WTC11 (cell line): ENCODE data around the gene PITPNM1. TPM values are rescaled to one million over a fixed set of nuclear protein-coding genes. Genes with fewer than 3 reads are reported as not detected.

Experiments used
- ATAC-seq: fragments of 200-7000 bp; cut with Tn5 transposase; 2 replicates; pipeline ENCODE4 v1.10.0; 2021; ENCODE audit warnings: mild to moderate bottlenecking, moderate library complexity
- CTCF ChIA-PET: fragments of 300-600 bp; sonication (Branson Sonifier 250); formaldehyde crosslinking; loops from one replicate; lab custom pipeline; 2021; ENCODE audit warnings: antibody characterized with exemption; lab: Charles Lee
- POLR2A ChIA-PET: fragments of 350-600 bp; sonication (Branson Sonifier 250); formaldehyde crosslinking; loops from one replicate; lab custom pipeline; 2021; ENCODE audit warnings: antibody characterized with exemption; lab: Charles Lee
- DNase-seq: peaks from one replicate; pipeline ENCODE4 v3.0.0; 2021; ENCODE audit warnings: low spot score
- H3K27ac Mint-ChIP-seq: 2 replicates; pipeline ENCODE4 v1.8.0; 2021; ENCODE audit warnings: mixed read lengths
- H3K27me3 Mint-ChIP-seq: 2 replicates; pipeline ENCODE4 v1.8.0; 2021; ENCODE audit warnings: low read depth, mild to moderate bottlenecking, moderate library complexity, mixed read lengths
- H3K36me3 Mint-ChIP-seq: 2 replicates; pipeline ENCODE4 v1.8.0; 2021; ENCODE audit warnings: mixed read lengths
- H3K4me1 Mint-ChIP-seq: 2 replicates; pipeline ENCODE4 v1.8.0; 2022; ENCODE audit warnings: mixed read lengths
- H3K4me3 Mint-ChIP-seq: 2 replicates; pipeline ENCODE4 v1.8.0; 2021; ENCODE audit warnings: mild to moderate bottlenecking, moderate library complexity, mixed read lengths
- H3K9me3 Mint-ChIP-seq: 2 replicates; pipeline ENCODE4 v1.8.0; 2021; ENCODE audit warnings: mixed read lengths
- CBFB ChIP-seq: sonication (generic); formaldehyde crosslinking; IDR thresholded peaks from 2 replicates; pipeline ENCODE4 v1.8.1; 2022; ENCODE audit warnings: mild to moderate bottlenecking, low read depth, missing genetic modification reagents
- E2F1 ChIP-seq: sonication (generic); formaldehyde crosslinking; IDR thresholded peaks from 2 replicates; pipeline ENCODE4 v1.8.0; 2022; ENCODE audit warnings: mild to moderate bottlenecking, missing genetic modification reagents
- E2F5 ChIP-seq: sonication (generic); formaldehyde crosslinking; IDR thresholded peaks from 2 replicates; pipeline ENCODE4 v1.8.1; 2022; ENCODE audit warnings: mild to moderate bottlenecking, moderate library complexity, missing genetic modification reagents
- EMX1 ChIP-seq: fragments of 250-450 bp; sonication (Bioruptor Pico); IDR thresholded peaks from 2 replicates; pipeline ENCODE4 v1.8.0; 2021; ENCODE audit warnings: mild to moderate bottlenecking
- GRHL2 ChIP-seq: fragments of 250-450 bp; sonication (Bioruptor Pico); IDR thresholded peaks from 2 replicates; pipeline ENCODE4 v1.8.0; 2022; ENCODE audit warnings: mild to moderate bottlenecking, moderate library complexity; ENCODE audit not compliant: insufficient replicate concordance, severe bottlenecking
- IRF2 ChIP-seq: sonication (generic); formaldehyde crosslinking; IDR thresholded peaks from 2 replicates; pipeline ENCODE4 v1.8.0; 2022; ENCODE audit warnings: low read depth, missing genetic modification reagents, borderline replicate concordance
- JAZF1 ChIP-seq: fragments of 250-450 bp; sonication (Bioruptor Pico); IDR thresholded peaks from 2 replicates; pipeline ENCODE4 v1.9.0; 2021; ENCODE audit warnings: moderate library complexity, mild to moderate bottlenecking, inconsistent platforms
- JUN ChIP-seq: sonication (generic); formaldehyde crosslinking; IDR thresholded peaks from 2 replicates; pipeline ENCODE4 v1.8.0; 2023; ENCODE audit warnings: mild to moderate bottlenecking, missing genetic modification reagents
- MYBL2 ChIP-seq: sonication (generic); formaldehyde crosslinking; IDR thresholded peaks from 2 replicates; pipeline ENCODE4 v1.8.1; 2023; ENCODE audit warnings: mild to moderate bottlenecking, moderate library complexity, missing genetic modification reagents
- NFYB ChIP-seq: sonication (generic); formaldehyde crosslinking; conservative IDR thresholded peaks from 2 replicates; pipeline ENCODE4 v1.8.0; 2022; ENCODE audit warnings: low read depth, missing genetic modification reagents
- NR3C1 ChIP-seq: sonication (generic); formaldehyde crosslinking; conservative IDR thresholded peaks from 2 replicates; pipeline ENCODE4 v1.8.1; 2023; ENCODE audit warnings: low read depth, mild to moderate bottlenecking, missing genetic modification reagents
- OVOL2 ChIP-seq: fragments of 250-450 bp; sonication (Bioruptor Pico); IDR thresholded peaks from 2 replicates; pipeline ENCODE4 v1.9.0; 2021; ENCODE audit warnings: mild to moderate bottlenecking, borderline replicate concordance
- PREB ChIP-seq: sonication (generic); formaldehyde crosslinking; IDR thresholded peaks from 2 replicates; pipeline ENCODE4 v1.8.1; 2022; ENCODE audit warnings: mild to moderate bottlenecking, missing genetic modification reagents, moderate library complexity, borderline replicate concordance
- PRRX2 ChIP-seq: fragments of 250-450 bp; sonication (Bioruptor Pico); IDR thresholded peaks from 2 replicates; pipeline ENCODE4 v1.8.0; 2021; ENCODE audit warnings: mild to moderate bottlenecking
- RELA ChIP-seq: sonication (generic); formaldehyde crosslinking; IDR thresholded peaks from 2 replicates; pipeline ENCODE4 v1.8.1; 2022; ENCODE audit warnings: missing genetic modification reagents, mild to moderate bottlenecking, borderline replicate concordance
- TEAD1 ChIP-seq: sonication (generic); formaldehyde crosslinking; IDR thresholded peaks from 2 replicates; pipeline ENCODE4 v1.8.0; 2022; ENCODE audit warnings: mild to moderate bottlenecking, missing genetic modification reagents
- USF1 ChIP-seq: sonication (generic); formaldehyde crosslinking; IDR thresholded peaks from 2 replicates; pipeline ENCODE4 v1.8.0; 2022; ENCODE audit warnings: mild to moderate bottlenecking, missing genetic modification reagents
- ZNF121 ChIP-seq: sonication (generic); formaldehyde crosslinking; IDR thresholded peaks from 2 replicates; pipeline ENCODE4 v1.8.0; 2023; ENCODE audit warnings: missing genetic modification reagents
- ZNF219 ChIP-seq: sonication (generic); formaldehyde crosslinking; IDR thresholded peaks from 2 replicates; pipeline ENCODE4 v1.8.0; 2023; ENCODE audit warnings: missing genetic modification reagents, mild to moderate bottlenecking, borderline replicate concordance
- ZNF317 ChIP-seq: sonication (generic); formaldehyde crosslinking; IDR thresholded peaks from 2 replicates; pipeline ENCODE4 v1.8.1; 2023; ENCODE audit warnings: low read depth, mild to moderate bottlenecking, moderate library complexity, missing genetic modification reagents, borderline replicate concordance
- ZNF416 ChIP-seq: fragments of 250-450 bp; sonication (Bioruptor Pico); IDR thresholded peaks from 2 replicates; pipeline ENCODE4 v1.9.0; 2021; ENCODE audit warnings: mild to moderate bottlenecking, inconsistent platforms
- ZNF425 ChIP-seq: fragments of 250-450 bp; sonication (Bioruptor Pico); conservative IDR thresholded peaks from 2 replicates; pipeline ENCODE4 v1.9.0; 2021; ENCODE audit warnings: mild to moderate bottlenecking
- total RNA-seq: library from RNA; stranded (reverse); gene quantifications from 3 replicates; pipeline ENCODE4 v1.2.3, GENCODE V29; 2021
- TF ChIP-seq, protein P1 (sequence below): sonication (generic); formaldehyde crosslinking; IDR thresholded peaks from 2 replicates; pipeline ENCODE4 v1.8.1; 2023; ENCODE audit warnings: mild to moderate bottlenecking, missing genetic modification reagents, moderate library complexity

Gene PITPNM1
- total RNA-seq, 1 experiment from 2014 or later = 55.4 TPM

- no peak for TF ChIP-seq ZNF219 (CRISPR knock-in tag)
- TF ChIP-seq OVOL2 (CRISPR knock-in tag) = no peak
- TF ChIP-seq E2F1 (CRISPR knock-in tag) = no peak
- no peak for TF ChIP-seq GRHL2 (CRISPR knock-in tag)
- no peak for TF ChIP-seq MYBL2 (CRISPR knock-in tag)
- TF ChIP-seq ZNF425 (CRISPR knock-in tag) = no peak
- TF ChIP-seq ZNF317 = no peak
- no peak for TF ChIP-seq TEAD1 (CRISPR knock-in tag)
- TF ChIP-seq ZNF416 (CRISPR knock-in tag) = no peak
- TF ChIP-seq, protein P1, sequence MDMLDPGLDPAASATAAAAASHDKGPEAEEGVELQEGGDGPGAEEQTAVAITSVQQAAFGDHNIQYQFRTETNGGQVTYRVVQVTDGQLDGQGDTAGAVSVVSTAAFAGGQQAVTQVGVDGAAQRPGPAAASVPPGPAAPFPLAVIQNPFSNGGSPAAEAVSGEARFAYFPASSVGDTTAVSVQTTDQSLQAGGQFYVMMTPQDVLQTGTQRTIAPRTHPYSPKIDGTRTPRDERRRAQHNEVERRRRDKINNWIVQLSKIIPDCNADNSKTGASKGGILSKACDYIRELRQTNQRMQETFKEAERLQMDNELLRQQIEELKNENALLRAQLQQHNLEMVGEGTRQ (CRISPR knock-in tag) = no peak
- no peak for TF ChIP-seq IRF2
- TF ChIP-seq ZNF121 (CRISPR knock-in tag) = no peak
- TF ChIP-seq JUN (CRISPR knock-in tag) = no peak
- no peak for TF ChIP-seq JAZF1 (CRISPR knock-in tag)
- no peak for TF ChIP-seq E2F5
- TF ChIP-seq PRRX2 (CRISPR knock-in tag) = no peak
- TF ChIP-seq NR3C1 (CRISPR knock-in tag) = no peak
- no peak for TF ChIP-seq CBFB
- no peak overlapping the region for H3K27ac Mint-ChIP-seq
- no peaks in the 10 kb centered on the region for H3K27me3 Mint-ChIP-seq
- peaks cover 10% of the 10 kb centered on the region; the same call in 1 of the 2 replicates for H3K36me3 Mint-ChIP-seq
- H3K4me3 Mint-ChIP-seq = no peak overlapping the region
- H3K4me1 Mint-ChIP-seq = no peaks in the 10 kb centered on the region
- no peak for DNase-seq
- H3K9me3 Mint-ChIP-seq = no peaks in the 10 kb centered on the region
- POLR2A ChIA-PET = interaction anchor here (0.7 kb wide), 1 partner anchor 42 kb away, joined by 3 read pairs; no protein-coding TSS in a partner anchor
- CTCF ChIA-PET = interaction anchor here (1.2 to 1.3 kb wide), 3 partner anchors 9 to 138 kb away, joined by 4 to 6 read pairs (median 4); partner anchors contain the start of genes AIP, NUDT8 and PPP1CA
- no peak for ATAC-seq
Measured at GRCh38 chr11:67492069-67492727, 13.0 kb downstream of the PITPNM1 start.

DNA sequence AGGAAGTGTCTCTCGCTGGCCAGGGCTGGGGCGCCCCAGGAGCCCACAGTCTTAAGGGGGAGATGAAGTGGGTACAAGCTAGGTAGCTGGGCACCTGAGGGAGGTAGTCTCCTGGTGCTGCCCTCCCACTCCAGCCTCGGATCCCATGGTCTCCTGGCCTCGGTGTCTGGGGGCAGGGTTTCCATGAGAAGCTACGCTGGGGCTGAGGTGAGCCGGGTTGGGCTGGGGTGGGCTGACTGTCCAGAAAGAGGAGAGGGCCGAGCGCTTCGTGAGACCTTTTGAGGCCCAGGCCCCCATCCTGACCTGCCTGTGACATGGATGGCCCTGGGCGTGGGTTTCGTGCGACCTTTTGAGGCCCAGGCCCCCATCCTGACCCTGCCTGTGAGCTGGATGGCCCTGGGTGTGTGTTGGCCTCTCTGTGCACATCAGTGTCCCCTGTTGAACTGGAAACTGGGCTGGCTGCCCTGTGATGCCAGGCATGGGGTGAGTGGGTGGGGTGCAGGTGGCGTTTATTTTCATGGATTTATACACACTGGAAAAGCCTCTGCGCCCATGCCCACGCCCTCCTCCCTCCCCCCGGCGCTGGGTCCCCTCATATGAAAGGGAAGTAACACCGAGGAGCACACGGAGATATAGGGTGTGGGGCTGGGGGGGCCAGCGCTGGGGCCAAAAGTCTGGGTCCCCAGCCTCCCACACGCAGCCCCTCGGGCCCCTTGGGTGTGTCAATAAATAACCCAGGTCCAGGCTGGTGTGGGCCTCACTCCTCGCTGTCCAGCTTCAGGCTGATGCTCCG is 13.7 kb downstream of the PITPNM1 start:
- Mint-ChIP-seq H3K27me3 (no peaks in the 10 kb centered on the region; the same call in 1 of the 2 replicates), H3K4me3 (no peak overlapping the region), H3K4me1 (no peaks in the 10 kb centered on the region), H3K27ac (no peak overlapping the region), H3K9me3 (no peaks in the 10 kb centered on the region), H3K36me3 (peaks cover 10% of the 10 kb centered on the region; the same call in 1 of the 2 replicates)
- CTCF ChIA-PET = interaction anchor here (1.1 kb wide), 1 partner anchor 23 kb away, joined by 3 read pairs; no protein-coding TSS in a partner anchor
- DNase-seq = no peak
- POLR2A ChIA-PET = no interaction called here
- no peak for TF ChIP-seq CBFB
- TF ChIP-seq NFYB (CRISPR knock-in tag) = no peak
- TF ChIP-seq ZNF425 (CRISPR knock-in tag) = no peak
- no peak for TF ChIP-seq EMX1 (CRISPR knock-in tag)
- TF ChIP-seq USF1 (CRISPR knock-in tag) = no peak
- no peak for TF ChIP-seq RELA (CRISPR knock-in tag)
- no peak for TF ChIP-seq PREB (CRISPR knock-in tag)
- ATAC-seq = no peak
